Stimulated activated naive CD4-positive, alpha-beta T cell (primary cell): Measurements from ENCODE around the gene STIM1.

ENCODE experiments used
- DNase-seq, 6 experiments: peaks; one replicate each; lab custom pipeline; 2025; lab: John Stamatoyannopoulos, UW

Gene STIM1

DNA sequence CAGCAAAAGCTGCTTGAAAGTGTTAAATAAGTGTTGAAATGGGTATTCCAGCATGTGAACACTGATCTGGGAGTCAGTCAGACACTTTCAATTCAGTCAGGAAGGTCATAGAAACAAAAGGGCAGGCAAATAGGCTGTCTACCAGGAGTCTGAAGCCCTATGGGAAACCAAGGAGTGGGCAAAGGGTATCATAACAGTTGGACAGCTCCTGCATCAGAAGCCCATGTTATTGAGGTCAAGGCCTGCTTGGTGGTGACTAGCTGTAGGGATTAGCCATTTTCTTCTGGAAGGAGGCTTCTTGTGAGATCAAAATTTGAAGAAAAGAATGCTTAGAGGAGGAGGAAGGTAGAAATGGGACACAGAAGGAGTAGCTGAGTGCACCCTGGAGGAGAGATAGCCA is 97.3 kb downstream of the STIM1 start:
- DNase-seq, result no peak

DNA sequence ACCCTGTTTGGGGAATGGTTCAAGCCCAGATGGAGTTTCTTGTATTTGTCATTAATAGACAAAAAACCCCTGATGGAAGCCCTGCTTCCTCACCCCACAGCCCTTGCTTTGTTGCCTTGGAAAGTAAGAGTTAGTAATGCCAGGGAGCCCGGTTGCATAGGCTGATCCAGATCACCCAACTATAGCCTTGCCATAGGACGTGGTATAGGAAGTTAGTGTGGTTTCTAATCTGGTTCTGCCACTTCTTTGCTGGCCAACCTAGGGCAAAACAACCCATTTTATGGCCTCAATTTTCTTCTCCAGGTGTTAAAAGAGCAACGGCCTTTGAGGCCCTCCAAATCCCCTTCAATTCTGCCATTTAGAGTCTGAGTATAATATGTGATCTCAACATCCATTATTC is 97.9 kb downstream of the STIM1 start:
- DNase-seq, result no peak

- DNase-seq, result no peak
Observed at GRCh38 chr11:3954448-3955298, 99.2 kb downstream of the STIM1 start.

DNA sequence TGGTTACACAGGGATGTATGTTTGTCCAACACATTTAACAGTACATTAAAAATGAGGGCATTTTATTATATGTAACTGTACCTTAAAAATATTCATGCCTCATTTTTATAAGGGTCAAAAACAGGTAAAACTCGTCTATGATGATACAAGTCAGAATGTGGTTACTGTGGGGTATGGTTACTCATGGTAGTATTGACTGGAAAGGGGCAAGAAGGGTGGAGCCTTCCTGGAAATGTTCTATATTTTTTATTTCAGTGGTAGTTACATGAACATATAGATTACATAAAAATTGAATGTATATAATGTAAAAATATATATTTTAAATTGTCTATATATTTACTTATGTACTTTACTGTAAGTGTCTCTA is 99.8 kb downstream of the STIM1 start:
- DNase-seq, result no peak

DNA sequence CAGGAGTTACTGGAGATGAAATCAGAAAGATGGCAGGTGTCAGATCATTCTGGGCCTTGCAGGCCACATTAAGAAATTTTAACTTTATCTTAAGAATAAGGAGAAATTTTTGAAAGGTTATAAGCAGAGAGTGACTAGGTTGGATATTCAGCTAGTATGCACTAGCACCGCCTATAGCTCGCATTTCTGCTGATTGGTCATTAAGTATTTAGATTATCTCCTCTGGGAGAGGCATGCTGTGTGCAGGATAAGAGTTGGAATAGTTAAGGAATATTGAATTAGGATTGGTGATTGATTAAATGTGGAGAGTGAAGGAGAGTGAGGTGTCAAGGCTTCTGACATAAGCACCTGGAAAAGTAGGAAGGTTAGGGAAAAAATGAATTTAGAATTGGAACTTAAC is 100.6 kb downstream of the STIM1 start:
- DNase-seq, result no peak

DNA sequence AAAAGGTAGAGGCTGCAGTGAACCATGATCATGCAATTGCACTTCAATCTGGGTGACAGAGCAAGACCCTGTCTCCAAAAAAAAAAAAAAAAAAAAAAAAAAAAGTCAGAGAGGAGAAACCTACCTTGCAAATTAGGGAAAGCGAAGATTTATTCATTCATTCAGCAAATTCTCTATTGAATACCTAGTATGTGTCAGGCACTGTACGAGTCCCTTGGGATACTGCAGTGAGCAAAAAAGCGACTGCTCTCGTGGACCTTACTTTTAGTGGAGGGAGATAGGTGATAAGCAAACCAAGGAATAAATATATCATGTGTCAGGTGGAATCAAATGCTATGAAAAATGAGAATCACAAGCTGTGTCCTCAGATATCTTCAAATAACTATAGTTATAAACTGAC is 101.3 kb downstream of the STIM1 start:
- no peak for DNase-seq

DNA sequence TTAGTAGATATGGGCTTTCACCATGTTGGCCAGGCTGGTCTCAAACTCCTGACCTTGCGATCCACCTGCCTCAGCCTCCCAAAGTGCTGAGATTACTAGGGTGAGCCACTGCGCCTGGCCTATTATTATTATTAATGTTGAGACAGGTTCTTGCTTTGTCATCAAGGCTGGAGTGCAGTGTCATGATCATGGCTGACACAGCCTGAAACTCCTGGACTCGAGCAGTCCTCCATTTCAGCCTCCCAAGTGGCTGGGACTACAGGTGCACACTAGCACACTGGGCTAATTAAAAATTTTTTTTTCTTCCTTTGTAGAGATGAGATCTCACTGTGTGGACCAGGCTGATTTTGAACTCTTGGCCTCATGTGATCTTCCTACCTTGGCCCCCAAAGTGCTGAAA is 102.0 kb downstream of the STIM1 start:
- DNase-seq, result no peak

- DNase-seq, result no peak
Observed at GRCh38 chr11:3958281-3958680, 102.8 kb downstream of the STIM1 start.

GRCh38 chr11:3959015-3959902 is 103.8 kb downstream of the STIM1 start:
- DNase-seq, result no peak

DNA sequence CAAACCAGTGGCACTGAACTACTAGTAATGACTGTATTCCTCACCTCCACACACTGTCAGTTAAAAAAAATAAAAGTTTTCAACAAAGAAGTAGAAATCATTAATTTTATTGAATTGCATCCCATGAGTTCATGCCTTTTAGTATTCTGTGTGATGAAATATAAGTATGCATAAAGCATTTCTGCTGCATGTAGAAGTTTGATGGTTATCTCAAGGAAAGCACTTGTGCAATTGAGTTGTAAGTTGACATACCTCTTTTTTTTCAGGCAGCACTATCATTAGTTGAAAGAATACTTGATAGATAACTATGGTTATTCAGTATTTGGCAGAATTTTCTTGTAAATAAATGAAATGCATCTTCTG is 104.4 kb downstream of the STIM1 start:
- DNase-seq, result no peak

- no peak for DNase-seq
Observed at GRCh38 chr11:3962406-3962840, 107.0 kb downstream of the STIM1 start.

GRCh38 chr11:3964056-3964455 is 108.6 kb downstream of the STIM1 start:
- no peak for DNase-seq

DNA sequence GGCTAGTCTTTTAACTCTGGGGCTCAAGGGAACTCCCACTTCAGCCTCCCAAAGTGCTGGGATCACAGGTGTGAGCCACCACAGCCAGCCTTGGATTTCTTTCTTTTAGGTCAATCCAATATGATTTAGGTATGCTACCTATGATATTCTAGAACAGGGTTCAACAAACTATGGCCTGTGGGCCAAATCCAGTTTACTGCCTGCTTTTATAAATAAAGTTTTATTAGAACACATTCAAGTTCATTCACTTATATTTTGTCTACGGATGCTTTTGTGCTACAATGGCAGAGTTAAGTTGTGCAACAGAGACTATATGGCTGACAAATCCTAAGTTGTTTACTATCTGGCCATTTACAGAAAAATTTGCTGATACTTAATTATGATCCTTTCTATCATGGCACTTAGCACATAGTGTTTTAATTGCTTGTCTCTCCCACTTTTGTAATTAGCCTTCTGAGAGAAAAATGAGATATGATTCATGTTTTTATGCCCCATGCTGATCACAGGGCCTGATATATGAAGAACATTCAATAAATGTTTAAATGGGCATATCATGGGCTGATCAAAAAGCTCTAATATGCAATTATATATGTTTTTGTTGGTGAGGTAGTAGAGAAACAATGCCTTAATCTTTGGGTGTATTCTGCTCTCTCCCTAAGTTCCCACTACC is 109.6 kb downstream of the STIM1 start:
- DNase-seq, result no peak

- DNase-seq, result no peak
Observed at GRCh38 chr11:3967695-3968094, 112.2 kb downstream of the STIM1 start.

DNA sequence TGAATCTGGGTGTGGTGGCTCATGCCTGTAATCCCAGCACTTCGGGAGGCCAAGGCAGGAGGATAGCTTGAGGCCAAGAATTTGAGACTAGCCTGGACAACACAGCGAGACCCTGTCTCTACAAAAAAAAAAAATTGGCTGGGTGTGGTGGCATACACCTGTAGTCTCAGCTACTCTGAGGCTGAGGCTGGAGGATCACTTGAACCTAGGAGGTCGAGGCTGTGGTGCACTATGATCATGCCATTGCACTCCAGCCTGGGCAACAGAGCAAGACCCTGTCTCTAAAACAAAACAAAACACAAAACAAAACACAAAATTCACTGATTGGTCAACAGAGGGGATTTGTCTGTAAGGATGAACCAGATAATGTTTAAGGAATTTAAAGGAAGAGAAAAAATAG is 113.7 kb downstream of the STIM1 start:
- no peak for DNase-seq

- DNase-seq, result peak in 2 of 6 experiments; percentile 14 to 19
Observed at GRCh38 chr11:3969613-3970012, 114.1 kb downstream of the STIM1 start.

DNA sequence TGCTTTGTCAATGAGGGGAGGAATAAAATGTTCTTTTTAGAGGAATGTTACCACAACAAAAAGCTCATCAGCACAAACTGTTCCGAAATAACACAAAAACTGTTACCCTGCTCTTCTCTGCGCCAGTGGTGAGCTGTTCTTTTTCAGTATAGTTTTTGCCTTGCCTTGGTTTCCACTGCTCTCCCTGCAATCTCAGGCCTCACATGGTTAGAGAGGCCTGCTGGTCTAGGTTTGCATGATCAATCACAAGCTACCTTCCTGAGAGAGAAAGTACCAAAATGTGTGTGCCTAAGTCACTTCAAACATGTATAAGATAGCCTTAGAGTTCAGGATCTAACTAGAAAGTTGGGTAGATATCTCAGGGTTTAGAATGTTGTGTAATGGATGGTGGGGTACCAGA is 114.6 kb downstream of the STIM1 start:
- DNase-seq, result no peak

GRCh38 chr11:3971756-3972404 is 116.4 kb downstream of the STIM1 start:
- no peak for DNase-seq

DNA sequence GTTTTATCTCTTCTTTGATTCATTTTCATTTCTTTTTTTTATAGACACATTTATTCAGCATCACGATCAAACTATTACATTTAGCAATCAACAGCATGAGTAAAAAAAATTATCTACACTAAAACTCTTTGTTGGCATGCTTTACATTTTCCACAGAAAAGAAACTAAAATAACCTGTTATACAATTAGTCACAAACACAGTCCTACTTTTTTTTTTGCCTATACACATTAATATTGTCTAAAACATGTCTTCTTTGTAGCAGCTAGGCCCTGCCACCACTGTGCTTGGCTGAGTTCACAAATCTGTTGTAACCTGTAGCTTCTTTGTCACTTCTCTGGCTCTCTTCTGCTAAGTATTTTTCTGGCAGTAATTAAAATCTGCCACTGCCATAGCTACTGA is 117.0 kb downstream of the STIM1 start:
- no peak for DNase-seq

- DNase-seq, result no peak
Observed at GRCh38 chr11:3977078-3977477, 121.6 kb downstream of the STIM1 start.

GRCh38 chr11:3981084-3981633 is 125.7 kb downstream of the STIM1 start:
- no peak for DNase-seq

- DNase-seq, result no peak
Observed at GRCh38 chr11:3982431-3982830, 127.0 kb downstream of the STIM1 start.
